NCI-H2107 treated with DMSO at 0.1 percent for 48 hours (cell line): Measurements from ENCODE around the gene BCL2L2.
"Not testable (repeated sequence)": the region's sequence is repeated elsewhere in the genome, so short reads cannot be mapped to it uniquely, and the experiment has no call there.

Experiments
- DNase-seq: peaks from one replicate; lab custom pipeline; 2025; ENCODE audit not compliant: unreplicated experiment; lab: John Stamatoyannopoulos, UW

BCL2L2 gene

DNA sequence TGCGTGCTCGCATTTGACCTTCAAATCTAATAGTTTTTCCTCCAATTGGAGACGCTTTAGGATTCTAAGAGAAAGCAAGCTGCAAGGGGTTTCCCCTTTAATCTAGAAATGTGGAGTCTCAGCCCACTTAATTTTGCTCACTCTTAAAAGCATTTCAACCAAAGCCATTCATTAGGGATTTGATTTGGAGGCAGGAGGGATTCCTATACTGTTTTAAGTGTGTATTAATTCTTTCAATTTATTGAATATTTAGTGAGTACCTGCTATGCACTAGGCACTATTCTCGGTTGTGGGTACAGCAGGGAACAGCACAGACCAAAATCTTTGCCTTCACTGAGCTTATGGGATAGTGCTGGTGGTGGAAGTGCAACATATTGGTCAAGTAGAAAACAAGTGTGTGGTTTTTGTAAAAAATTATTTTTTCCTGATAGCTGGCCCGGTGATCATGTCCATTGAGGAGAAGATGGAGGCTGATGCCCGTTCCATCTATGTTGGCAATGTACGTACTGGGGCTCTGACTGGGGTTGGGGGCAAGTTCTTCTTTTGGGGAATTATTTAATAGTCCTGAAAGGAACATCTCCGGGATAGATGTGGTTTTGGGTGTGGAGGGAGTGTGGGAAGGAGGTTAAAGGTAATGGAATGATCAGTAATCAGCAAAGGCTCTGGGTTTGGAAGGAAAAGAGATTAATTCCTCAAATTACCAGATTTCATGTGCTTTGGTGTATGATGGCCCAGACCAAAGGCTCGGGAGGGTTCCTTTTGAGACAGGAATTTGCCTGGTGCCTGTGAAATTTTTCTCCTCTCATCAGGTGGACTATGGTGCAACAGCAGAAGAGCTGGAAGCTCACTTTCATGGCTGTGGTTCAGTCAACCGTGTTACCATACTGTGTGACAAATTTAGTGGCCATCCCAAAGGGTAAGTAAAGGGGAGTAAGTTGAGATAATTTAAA, 16.2 kb downstream of the BCL2L2 start:
- DNase-seq: no peak

DNA sequence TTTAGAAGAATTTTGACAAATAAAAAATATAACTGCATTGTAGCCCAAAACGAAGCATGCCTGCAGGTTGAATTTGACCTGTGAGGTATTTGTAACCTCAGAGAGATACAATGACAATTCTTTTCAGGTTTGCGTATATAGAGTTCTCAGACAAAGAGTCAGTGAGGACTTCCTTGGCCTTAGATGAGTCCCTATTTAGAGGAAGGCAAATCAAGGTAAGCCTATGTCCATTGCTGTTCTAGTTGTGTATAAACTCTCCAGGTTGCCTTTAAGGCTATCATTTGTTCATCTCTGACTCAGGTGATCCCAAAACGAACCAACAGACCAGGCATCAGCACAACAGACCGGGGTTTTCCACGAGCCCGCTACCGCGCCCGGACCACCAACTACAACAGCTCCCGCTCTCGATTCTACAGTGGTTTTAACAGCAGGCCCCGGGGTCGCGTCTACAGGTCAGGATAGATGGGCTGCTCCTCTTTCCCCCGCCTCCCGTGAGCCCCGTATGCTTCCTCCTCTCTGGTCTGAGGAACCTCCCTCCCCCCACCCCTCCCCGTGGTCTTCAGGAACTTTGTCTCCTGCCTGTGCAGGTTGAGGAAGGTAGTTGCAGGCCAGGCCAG, 17.3 kb downstream of the BCL2L2 start:
- no peak for DNase-seq

DNA sequence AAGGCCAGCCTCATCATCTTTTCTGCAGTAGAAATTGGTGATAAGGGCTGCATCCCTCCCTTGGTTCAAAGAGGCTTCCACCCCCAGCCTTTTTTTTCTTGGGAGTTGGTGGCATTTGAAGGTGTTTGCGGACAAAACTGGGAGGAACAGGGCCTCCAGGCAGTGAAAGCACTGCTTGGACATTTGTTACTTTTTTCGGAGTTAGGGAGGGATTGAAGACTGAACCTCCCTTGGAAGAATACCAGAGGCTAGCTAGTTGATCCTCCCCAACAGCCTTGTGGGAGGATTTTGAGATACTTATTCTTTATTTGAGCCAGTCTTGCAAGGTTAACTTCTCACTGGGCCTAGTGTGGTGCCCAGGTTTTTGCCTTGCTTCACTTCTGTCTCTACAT, 17.8 kb downstream of the BCL2L2 start:
- no peak for DNase-seq

DNA sequence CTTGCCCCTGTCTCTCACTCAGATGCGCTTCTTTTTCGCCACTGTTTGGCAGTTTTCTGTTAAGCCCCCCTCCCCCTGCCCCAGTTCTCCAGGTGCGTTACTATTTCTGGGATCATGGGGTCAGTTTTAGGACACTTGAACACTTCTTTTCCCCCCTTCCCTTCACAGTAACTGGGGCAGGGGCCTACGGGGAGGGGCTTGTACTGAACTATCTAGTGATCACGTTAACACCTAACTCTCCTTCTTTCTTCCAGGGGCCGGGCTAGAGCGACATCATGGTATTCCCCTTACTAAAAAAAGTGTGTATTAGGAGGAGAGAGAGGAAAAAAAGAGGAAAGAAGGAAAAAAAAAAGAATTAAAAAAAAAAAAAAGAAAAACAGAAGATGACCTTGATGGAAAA, 18.4 kb downstream of the BCL2L2 start:
- DNase-seq: no peak

DNA sequence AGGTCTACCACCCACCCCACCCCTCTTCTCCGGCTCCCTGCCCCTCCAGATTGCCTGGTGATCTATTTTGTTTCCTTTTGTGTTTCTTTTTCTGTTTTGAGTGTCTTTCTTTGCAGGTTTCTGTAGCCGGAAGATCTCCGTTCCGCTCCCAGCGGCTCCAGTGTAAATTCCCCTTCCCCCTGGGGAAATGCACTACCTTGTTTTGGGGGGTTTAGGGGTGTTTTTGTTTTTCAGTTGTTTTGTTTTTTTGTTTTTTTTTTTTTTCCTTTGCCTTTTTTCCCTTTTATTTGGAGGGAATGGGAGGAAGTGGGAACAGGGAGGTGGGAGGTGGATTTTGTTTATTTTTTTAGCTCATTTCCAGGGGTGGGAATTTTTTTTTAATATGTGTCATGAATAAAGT, 19.1 kb downstream of the BCL2L2 start:
- not testable (repeated sequence) for DNase-seq

DNA sequence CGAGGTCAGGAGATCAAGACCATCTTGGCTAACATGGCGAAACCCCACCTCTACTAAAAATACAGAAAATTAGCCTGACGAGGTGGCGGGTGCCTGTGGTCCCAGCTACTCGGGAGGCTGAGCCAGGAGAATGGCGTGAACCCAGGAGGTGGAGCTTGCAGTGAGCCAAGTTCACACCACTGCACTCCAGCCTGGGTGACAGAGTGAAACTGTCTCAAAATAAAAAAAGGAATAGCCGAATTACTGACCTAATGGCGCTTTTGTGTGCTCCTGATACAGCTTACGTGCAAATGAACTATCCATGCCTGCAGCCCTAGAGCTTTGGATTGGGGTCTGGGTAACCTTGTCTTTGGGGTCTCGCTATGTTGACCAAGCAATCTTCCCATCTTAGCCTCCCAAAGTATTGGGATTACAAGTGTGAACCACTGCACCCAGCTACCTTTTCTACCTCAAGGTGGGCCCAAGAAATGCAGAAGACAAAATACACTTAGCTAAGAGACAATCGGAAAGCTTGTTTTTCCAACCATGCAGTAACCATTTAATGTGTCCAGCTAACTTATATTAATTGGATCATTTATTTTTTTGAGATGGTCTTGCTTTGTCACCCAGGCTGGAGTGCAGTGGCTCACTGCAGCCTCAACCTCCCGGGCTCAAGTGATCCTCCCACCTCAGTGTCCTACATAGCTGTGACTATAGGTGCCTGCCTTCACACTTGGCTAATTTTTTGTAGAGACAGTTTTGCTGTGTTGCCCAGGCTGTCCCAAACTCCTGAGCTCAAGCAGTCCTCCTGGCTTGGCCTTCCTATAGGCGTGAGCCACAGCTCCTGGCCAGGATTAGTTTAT, 20.1 kb downstream of the BCL2L2 start:
- no peak for DNase-seq

DNA sequence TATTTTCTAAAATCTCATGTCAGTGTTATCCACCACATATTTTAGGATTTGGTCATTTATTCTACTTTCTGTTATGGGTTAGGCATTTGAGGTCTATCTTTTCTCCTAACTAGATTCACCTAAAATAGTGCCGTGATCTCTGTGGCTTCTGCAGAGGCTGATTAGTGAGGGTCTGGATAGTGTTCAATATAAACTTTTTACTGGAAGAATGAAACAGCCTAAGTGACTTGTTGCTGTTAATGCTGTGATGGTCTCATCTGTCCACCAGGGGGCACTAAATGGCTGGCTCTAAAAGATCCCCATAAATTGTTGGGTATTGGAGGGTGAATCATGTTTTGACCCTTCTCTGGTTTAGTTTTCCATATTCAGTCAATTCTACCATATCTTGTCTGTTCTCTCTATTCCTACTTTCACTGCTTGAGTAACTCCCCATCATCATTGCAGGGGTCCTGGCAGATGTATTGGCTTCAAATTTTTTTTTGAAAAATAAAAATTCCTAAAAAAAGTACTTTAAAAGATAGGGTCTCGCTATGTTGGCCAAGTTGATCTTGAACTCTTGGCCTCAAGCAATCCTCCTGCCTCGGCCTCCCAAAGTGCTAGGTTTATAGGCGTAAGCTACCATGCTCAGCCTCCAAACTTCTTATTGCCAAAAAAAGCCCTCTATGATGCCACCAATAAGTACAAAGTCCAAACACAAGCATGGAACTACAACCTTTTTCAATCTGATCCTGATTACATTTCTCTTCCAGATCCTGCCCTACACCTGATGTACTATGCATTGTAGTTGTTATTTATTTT, 21.5 kb downstream of the BCL2L2 start:
- peak; percentile 89 for DNase-seq

DNA sequence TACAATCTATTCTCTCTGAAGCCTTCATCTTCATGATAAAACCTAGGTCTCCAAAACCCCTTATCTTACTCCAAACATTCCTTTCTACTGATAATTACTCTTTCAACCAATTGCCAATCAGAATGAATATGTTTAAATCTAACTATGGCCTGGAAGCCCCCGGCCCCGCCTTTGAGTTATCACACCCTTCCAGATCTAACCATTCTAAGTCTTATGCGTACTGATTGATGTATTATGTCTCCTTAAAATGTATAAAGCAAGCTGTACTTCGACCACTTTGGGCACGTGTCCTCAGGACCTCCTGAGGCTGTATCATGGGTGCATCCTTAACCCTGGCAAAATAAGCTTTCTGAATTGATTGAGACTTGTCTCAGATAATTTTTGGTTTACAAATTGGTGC, 29.0 kb downstream of the BCL2L2 start:
- DNase-seq: no peak

DNA sequence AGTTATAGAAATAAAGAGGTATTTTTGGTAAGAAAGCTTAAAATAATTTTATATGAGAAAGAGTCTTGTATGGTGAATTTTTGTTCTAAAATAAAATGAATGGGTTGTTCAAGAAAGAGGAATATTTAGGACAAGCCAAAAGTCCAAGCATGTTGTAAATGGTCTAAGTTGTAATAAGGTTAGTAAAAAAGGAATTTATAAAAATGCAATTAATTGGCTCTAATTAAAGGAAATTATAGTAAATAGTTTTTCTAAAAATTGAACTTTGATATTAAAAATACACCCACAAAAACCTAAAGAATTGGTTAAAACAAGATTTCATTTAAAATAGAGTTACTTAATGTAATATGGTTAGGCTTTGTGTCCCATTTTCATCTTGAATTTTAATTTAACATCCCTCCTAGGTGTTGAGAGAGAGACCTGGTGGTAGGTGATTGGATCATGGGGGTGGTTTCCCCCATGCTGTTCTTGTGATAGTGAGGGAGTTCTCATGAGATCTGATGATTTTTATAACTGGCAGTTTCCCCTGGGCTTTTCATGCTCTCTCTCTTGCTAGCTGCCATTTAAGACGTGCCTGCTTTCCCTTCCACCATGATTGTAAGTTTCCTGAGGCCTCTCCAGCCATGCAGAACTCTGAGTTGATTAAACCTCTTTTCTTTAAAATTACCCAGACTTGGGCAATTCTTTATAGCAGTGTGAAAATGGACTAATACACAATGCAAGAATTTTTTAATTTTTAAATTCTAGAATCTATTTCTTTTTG, 33.1 kb downstream of the BCL2L2 start:
- DNase-seq: no peak

DNA sequence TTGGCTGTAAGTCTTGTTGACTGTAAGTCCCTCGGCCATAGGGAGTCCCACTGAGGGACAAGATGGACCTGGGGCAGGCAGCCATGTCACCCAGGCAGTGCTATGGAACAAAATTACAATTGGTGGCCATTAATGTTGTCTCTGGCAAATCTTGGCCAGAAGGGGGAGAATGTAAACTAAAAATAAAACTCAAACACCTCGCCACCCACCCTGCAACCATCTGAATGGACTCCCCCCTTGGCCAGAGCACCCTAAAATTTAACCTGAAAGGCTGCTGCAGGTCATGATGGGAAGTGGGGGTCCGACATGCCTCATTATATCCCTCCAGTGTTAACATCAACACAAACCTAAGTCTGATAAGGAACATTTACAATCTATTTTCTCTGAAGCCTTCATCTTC, 37.8 kb downstream of the BCL2L2 start:
- no peak for DNase-seq

DNA sequence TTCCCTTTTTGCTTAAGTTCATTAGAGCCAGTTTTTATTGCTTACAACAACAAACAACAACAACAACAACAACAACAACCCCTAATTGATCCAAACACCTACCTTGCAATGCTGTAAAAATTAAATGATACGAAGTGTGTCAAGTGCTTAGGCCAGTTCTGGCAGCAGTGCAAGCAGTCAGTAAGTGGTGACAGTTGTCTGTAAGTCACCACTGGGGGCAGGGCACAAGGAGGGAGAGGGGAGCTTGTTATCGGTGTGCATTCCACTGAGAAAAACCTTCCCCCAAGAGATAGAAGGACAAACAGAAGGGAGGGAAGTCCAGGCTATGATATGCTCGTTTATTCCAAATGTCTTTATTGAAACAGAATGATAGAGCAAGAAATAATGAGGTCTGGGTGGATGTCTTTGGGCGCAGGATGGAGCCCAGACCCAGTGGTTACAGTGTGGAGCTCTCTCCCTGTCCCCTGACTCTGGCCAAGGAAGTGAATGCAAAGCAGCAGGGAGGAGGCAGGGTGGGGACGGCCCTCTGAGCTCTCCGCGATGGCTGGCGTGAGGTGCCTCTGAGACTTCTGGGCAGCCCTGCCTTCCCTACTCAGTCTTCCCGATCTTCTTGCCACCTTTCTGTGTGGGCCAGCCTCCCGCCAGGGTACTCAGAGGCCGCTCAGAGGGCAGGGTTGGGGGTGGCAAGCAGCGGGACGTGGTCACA, 39.5 kb downstream of the BCL2L2 start:
- DNase-seq: no peak

DNA sequence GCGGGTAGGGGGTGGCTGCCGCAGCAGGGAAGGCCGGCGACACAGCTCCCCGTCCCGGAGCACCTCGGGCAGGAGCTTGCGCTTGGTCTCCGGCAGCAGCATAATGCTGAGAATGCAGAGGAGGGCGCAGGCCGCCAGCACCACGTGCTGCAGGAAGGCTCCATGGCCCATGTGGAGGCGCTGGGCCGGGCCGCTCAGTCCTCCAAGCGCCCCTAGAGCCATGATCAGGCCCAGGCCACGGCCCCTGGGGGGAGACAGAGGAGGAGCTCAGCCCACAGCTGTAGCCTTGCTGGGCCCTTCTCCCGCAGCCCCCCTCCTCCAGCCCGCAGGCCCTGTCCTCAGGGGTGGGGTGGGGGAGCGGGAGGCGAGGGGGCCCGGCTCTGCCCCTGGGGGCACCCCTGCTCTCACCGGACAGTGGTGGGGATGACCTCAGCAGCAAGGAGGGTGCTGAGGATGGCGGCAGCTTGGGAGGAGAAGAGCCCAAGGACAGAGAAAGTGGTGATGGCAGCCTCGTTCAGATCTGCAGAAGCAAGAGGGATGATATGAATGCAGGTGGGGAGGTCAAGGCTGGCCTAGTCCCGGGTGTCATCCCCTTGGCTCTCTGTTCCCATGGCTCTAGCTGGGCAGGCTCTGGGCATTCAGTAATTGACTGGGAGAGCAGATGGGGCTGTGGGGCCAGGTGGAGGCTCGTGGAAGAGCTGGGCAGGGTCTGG, 40.2 kb downstream of the BCL2L2 start:
- DNase-seq: no peak

DNA sequence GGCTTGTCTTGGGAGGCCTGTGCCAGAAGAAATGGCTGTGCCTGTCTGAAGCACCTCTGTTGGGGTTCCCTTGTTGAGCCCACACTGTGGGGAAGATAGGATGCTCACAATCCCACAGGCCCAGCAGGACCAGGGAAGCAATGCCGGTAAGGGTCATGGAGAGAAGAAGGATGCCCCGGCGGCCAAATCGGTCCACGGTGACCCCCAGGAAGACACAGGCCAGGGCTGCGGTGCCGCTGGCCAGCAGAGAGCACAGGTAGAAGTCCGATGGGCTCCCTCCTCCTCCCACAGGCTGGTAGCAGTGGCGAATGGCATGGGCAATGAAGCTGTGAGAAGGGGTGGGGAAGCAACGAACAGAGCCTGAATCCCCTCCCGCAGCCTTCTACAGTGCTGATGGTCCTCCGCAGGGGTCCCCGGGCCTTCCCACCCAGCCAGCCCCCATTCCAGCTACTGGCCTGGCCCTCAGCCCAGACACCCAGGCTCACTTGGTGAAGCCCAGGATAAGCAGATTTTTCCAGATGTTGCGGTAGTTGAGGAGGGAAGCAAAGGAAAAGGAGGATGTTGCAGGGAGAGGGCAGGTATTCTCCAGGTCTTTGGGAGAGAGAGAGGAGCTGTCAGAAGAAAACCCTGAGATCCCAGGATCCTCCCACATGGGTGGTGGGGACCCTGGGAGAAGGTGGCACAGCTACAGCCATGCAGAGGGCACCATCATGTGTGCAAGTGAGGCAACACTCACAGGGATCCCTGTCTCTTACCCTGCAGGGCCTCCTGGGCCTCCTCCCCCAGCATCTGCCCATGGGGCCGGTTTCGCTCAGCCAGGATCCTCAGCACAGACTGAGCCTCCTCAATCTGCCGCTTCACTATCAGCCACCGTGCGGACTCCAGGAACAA, 41.0 kb downstream of the BCL2L2 start:
- no peak for DNase-seq

DNA sequence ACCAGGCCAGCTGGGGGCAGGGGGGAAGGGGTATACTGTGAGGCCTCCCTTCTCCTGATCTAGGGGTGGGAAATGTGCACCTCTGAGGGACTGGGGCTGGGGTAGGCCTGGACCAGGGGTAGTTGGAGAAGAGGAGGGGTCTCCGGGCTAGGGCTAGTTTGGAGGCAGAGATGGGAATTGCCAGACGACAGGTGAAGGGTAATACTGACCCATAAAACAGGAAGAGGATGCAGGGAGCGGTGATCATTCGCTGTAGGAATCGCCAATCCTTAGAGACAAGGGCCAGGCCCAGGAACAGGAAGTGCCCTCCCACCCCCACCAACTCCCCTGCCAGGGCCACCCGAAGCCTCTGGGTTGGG, 41.6 kb downstream of the BCL2L2 start:
- no peak for DNase-seq

DNA sequence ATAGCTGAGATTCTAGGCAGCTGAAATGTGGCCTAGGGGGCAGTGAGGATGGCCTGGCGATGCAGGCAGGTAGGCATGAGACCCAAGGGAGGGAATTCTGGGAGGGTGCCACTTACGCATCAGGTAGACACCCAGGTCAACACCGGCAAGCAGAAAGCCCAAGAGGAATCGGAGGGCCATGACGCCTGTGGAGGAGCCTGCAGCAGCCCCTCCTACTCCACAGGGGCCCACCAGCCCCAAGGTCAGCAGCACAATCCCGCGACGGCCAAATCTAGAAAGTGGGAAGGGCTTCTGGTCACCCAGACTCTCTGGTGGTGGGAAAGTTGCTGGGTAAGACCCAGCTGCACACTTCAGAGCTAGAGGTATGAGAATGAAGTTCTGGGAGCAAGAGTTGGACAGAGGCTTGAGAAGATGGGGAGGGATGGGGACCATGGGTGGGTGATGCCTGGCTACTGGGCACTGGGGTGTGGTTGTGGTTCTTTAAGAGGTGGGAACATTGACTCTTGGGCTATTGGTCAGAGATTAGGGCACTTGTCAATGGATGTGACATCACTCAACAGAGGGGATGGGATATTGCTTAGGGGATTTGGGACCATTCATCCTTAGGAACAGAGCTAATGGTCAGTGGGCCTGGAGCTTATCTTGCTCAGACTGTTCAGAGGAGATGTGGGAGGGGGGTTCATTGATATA, 42.7 kb downstream of the BCL2L2 start:
- DNase-seq: no peak

DNA sequence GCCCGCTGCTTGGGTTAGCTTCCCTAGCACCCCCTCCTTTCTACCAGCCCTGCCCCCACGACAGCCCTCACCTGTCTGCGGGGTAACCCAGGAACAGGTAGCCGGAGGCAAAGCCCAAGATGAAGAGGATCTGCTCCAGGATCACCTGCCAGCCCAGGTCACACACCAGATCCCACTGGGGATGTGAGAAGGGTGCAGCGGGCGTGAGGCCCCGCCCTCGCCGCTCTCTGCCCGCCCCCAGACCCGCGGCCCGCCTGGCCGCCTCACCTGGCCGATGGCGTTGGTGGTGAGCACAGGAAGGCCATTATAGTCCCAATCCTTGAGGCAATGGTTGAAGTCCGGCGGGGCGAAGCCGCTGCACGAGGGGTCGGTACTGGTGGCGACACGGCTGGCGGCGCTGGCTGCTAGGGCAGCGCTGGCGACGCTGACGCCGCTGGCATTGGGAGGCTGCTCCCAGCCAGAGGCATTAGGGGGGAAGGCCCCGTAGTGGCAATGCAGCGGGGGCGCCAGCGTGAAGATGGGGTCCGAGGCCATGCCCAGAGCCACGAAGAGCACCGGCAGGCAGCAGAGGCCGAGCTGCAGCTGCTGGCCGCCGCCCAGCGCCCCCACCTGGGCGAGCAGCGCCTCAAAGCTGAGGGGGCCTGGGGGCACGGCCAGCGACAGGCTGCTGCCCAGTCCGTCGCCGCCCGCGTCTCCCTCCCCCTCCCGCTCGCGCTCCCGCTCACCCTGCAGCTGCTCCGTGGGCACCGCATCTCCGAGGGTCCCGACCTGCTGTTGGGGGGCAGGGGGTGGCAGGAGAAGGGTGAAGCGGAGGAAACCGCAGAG, 45.3 kb downstream of the BCL2L2 start:
- no peak for DNase-seq
